ENCODE data around the gene SPRR2B.
"Not testable (repeated sequence)": the region's sequence is repeated elsewhere in the genome, so short reads cannot be mapped to it uniquely, and the experiment has no call there.

The SPRR2B gene

DNA sequence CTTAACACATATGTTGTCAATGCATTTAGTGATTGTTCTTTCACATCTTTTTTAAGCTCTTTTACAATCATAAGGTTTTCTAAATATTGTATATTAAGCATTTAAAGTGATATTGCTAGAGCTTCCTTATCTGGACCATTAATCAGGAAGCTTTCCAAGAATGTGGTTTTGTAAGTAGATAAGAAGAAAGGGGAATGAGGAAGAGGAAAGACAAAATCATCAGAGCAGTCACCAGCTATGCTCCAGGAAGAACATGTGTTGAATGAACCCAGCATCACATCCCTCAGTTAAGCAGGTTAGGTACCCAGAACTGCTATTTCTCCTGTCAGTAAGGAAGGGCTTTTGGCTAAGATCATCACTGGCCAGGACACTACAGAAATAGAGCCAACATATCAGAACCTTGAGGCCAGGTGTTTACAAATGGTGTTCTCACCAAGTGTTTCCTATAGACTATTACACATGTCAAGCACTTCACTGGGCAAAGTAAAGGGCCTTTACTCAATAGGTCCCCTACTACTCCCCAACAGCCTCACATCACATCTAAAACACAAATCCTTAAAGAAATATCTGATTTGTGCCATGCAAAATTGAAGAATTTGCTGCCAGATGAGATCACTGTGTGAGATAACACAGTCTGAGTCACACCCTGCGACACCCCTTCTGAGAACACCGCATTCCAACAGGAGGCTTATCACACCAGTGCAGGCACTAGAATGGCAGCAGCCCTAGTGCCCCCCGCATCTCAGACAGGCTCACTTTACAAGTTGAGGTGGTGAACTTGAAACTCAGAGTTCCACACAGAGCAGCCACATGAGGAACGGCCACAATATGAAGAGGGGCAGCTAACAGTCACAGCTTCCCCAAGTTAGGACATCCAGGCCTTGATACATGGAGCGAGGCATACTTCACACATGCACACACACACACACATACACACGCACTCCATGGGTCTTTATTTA, 12.3 kb downstream of the SPRR2B start:
- TF ChIP-seq, protein P1, sequence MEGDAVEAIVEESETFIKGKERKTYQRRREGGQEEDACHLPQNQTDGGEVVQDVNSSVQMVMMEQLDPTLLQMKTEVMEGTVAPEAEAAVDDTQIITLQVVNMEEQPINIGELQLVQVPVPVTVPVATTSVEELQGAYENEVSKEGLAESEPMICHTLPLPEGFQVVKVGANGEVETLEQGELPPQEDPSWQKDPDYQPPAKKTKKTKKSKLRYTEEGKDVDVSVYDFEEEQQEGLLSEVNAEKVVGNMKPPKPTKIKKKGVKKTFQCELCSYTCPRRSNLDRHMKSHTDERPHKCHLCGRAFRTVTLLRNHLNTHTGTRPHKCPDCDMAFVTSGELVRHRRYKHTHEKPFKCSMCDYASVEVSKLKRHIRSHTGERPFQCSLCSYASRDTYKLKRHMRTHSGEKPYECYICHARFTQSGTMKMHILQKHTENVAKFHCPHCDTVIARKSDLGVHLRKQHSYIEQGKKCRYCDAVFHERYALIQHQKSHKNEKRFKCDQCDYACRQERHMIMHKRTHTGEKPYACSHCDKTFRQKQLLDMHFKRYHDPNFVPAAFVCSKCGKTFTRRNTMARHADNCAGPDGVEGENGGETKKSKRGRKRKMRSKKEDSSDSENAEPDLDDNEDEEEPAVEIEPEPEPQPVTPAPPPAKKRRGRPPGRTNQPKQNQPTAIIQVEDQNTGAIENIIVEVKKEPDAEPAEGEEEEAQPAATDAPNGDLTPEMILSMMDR (conservative IDR thresholded peaks at IDR 0.05; ENCODE audit: low read depth, low read length) = no peak
- no peak overlapping the region for H3K4me3 ChIP-seq (ENCODE audit: low read depth, low read length)
- DNase-seq (ENCODE audit: low read depth) = no peak

DNA sequence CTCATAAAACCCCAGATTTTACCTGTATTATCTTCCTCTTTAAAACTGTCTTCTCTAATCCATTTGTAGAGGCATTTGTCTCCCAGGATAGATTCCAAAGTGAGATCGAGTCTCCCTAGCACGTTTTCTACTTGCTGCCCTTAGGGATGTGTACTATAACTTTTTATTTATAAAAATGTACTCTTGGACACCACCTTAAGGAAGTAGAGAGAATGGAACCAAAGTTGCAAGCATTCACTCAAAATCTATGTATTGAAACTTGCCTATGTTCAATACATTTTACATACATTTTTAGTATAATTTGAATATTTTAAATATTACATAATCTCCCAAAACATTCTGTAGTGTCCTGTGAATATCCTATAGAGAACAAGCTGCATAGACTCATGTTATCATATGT, 13.3 kb downstream of the SPRR2B start:
- no peak for DNase-seq (ENCODE audit: low read depth)
- TF ChIP-seq, protein P1 (conservative IDR thresholded peaks at IDR 0.05; ENCODE audit: low read depth, low read length) = no peak
- H3K4me3 ChIP-seq (ENCODE audit: low read depth, low read length) = no peak overlapping the region

DNA sequence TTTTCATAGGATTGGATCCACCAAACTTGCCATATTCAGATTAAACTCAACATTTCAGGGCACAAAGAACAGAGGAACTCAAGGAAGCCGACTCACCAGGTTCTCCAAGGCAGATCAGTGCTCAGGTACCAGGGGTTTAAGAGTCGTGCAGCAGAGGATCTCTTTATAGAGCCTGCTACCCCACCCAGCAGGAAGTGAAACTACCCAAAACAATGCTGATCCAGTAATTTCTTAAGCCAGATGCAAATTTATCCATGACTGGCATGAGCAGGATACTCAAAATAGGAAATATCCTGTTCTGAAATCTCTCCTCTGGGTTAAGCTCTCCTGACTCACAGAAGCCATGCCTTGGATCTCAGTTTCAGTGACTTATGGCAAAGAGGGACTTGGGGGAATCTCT, 14.0 kb downstream of the SPRR2B start, which contains the start of gene SPRR2A:
Gene SPRR2A (minus strand): TSS at position 138 of the 400 bp plus-strand sequence. CDS start 777 bp downstream, outside the sequence.
- no peak for DNase-seq (ENCODE audit: low read depth)
- H3K4me3 ChIP-seq (ENCODE audit: low read depth, low read length) = no peak within 1 kb of the TSS
- TF ChIP-seq, protein P1 (conservative IDR thresholded peaks at IDR 0.05; ENCODE audit: low read depth, low read length) = no peak

DNA sequence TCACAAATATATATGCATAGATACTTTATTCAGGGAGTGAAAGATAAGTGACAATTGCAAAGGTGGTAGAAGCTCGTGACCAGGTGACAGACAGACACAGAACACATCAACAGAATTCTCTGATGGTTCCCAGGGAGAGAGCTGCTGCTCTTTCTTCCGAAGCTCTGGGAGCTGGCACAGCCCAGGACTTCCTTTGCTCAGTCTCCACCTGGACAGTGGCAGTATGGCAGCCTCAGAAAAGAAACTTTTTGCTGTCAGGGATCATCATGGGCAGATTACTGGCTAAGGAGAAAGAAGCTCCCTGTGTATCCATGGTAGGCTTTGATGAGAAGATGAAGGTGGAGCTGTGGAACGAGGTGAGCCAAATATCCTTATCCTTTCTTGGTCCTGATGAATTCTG, 15.3 kb downstream of the SPRR2B start:
- DNase-seq (ENCODE audit: low read depth); H3K4me3 ChIP-seq (ENCODE audit: low read depth, low read length): not testable (repeated sequence)

DNA sequence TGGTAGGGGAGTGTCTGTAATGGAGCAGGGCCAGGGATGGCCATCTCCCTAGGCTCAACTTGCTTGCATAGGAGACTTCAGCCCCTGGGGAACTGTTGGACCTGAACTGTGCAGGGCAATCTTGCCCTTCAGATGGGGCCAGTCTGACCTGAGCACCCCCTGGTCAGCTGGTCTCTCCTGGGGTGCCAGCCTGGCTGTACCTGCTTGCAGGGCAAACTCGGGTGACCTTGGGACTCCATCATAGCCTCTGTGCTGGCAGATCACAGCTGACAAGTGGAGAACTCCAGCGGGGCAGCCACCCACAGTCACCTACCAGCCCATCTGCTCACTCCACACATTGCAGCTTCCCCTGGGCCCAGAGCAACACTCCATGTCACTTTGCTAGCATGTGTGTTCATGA, 22.2 kb downstream of the SPRR2B start:
- DNase-seq (ENCODE audit: low read depth) = no peak
- TF ChIP-seq, protein P1 (conservative IDR thresholded peaks at IDR 0.05; ENCODE audit: low read depth, low read length) = no peak
- no peak overlapping the region for H3K4me3 ChIP-seq (ENCODE audit: low read depth, low read length)

DNA sequence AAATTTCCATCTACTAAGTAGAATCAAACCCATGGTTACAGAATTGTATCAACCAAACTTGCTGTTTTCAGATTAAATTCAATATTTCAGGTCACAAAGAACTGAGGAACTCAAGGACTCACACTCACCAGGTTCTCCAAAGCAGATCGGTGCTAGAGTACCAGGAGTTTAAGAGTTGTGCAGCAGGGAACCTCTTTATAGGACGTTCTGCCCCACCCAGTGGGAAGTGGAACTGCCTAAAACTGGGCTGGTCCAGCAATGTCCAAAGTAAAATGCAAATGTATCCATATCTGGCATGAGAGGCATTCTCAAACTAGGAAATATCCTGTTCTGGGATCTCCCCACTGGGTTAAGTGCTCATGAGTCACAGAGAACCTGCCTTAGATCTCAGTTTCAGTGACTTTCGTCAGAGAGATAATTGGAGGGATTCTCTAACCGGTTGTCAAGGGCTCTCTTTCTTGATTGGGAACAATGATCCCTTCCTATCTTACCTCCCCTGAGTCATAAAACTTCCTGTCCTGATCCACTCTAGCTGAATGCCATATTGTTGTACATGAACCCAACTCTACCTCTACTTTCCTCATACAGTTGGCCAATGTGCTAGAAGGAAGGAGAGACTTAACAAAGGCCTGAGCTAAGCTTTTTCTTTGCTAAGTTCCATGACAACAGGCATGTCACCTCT, 30.3 kb downstream of the SPRR2B start, which contains the start of gene SPRR2D:
Gene SPRR2D (minus strand): TSS at position 171 of the 682 bp plus-strand sequence. CDS start 774 bp downstream, outside the sequence.
- DNase-seq (ENCODE audit: low read depth) = no peak
- no peak within 1 kb of the TSS for H3K4me3 ChIP-seq (ENCODE audit: low read depth, low read length)
- TF ChIP-seq, protein P1 (conservative IDR thresholded peaks at IDR 0.05; ENCODE audit: low read depth, low read length) = no peak

DNA sequence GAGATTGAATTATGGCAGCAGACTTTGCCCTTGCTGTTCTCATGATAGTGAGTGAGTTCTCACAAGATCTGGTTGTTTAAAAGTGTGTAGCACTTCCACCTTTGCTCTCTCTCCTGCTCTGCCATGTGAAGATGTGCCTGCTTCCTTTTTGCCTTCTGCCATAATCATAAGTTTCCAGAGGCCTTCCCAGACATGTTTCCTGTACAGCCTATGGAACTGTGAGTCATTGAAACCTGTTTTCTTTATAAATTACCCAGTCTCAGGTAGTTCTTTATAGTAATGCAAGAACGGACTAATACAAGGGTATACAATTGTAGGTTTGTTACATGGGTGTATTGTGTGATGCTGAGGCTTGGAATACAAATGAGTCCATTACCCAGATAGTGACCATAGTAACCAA, 36.2 kb downstream of the SPRR2B start:
- TF ChIP-seq, protein P1 (conservative IDR thresholded peaks at IDR 0.05; ENCODE audit: low read depth, low read length) = no peak
- DNase-seq (ENCODE audit: low read depth) = no peak
- no peak overlapping the region for H3K4me3 ChIP-seq (ENCODE audit: low read depth, low read length)
